Measurements from ENCODE around the gene SEC24A.

- no peak for TF ChIP-seq EZH2 (optimal IDR thresholded peaks at IDR 0.05; ENCODE audit: low read depth, low read length)
- no peak for TF ChIP-seq CTCF (IDR thresholded peaks at IDR 0.05; ENCODE audit: low read length)
- no peak for TF ChIP-seq EZH2phosphoT487 (IDR thresholded peaks at IDR 0.05; ENCODE audit: low read length)
These were observed 698 bp upstream of the SEC24A start for GRCh38 chr5:134647750-134648424.

Data from MM.1S (cell line).